ENCODE data around the gene CD163L1. TPM values are rescaled to one million over a fixed set of nuclear protein-coding genes. Genes with fewer than 3 reads are reported as not detected.
A peak's percentile ranks its signal among the peaks of the same experiment; 100 is the strongest.

Gene CD163L1
- polyA plus RNA-seq, 3 donors = 1.0 to 1.2 (median 1.1) TPM

GRCh38 chr12:7459973-7460372, 16.0 kb upstream of the CD163L1 start:
- TF ChIP-seq CTCF (IDR thresholded peaks at IDR 0.05) = no peak
- Mint-ChIP-seq H3K27ac (no peak overlapping the region), H3K4me3 (no peak overlapping the region), H3K4me1 (no peaks in the 10 kb centered on the region), H3K27me3 (ENCODE audit: low read depth in 3 of 3) (peaks cover 0 to 3% (median 2%) of the 10 kb centered on the region in 3 donors), H3K9me3 (peaks cover 0 to 11% (median 4%) of the 10 kb centered on the region in 7 donors), H3K36me3 (no peaks in the 10 kb centered on the region)
- Histone ChIP-seq H3K27ac (ENCODE audit: low read depth in 1 of 2, low read length in 2 of 2) (no peak overlapping the region), H3K4me3 (replicated peaks in 1 of 3; ENCODE audit: low read depth in 2 of 3, low read length in 3 of 3) (no peak overlapping the region), H3K79me2 (ENCODE audit: insufficient read depth, low read length) (no peaks in the 10 kb centered on the region), H3K36me3 (replicated peaks in 1 of 2; ENCODE audit: control insufficient read depth in 1 of 2, insufficient read depth in 2 of 2, low read length in 2 of 2) (no peaks in the 10 kb centered on the region), H3K9me3 (replicated peaks in 1 of 2; ENCODE audit: control insufficient read depth in 1 of 2, insufficient read depth in 1 of 2, low read length in 2 of 2) (no peaks in the 10 kb centered on the region), H3K4me2 (replicated peaks; ENCODE audit: extremely low read depth, low read length, poor library complexity, severe bottlenecking) (no peak overlapping the region), H4K20me1 (ENCODE audit: insufficient read depth, low read length) (no peaks in the 10 kb centered on the region), H3K9ac (ENCODE audit: insufficient read depth, low read length, poor library complexity, severe bottlenecking) (no peak overlapping the region), H2AFZ (ENCODE audit: insufficient read depth, low read depth, low read length, poor library complexity, severe bottlenecking) (no peak overlapping the region), H3K4me1 (ENCODE audit: control insufficient read depth in 1 of 2, insufficient read depth in 2 of 2, low read length in 2 of 2) (no peaks in the 10 kb centered on the region), H3K27me3 (ENCODE audit: control insufficient read depth in 2 of 2, insufficient read depth in 2 of 2, low read length in 2 of 2) (no peaks in the 10 kb centered on the region)
- no peak for DNase-seq
- intact Hi-C loops (cut with micrococcal nuclease) = loop anchor here (2.0 to 10.0 kb wide), 3 partner anchors 238 to 315 kb away; no protein-coding TSS in a partner anchor
- WGBS (ENCODE audit: insufficient coverage) = no CpG with 5 or more reads among the region's 3 CpGs

- Histone ChIP-seq H3K9ac (ENCODE audit: insufficient read depth, low read length, poor library complexity, severe bottlenecking) (no peak overlapping the region), H3K4me1 (ENCODE audit: control insufficient read depth in 1 of 2, insufficient read depth in 2 of 2, low read length in 2 of 2) (peaks cover 3 to 6% of the 10 kb centered on the region in 2 donors), H3K4me2 (replicated peaks; ENCODE audit: extremely low read depth, low read length, poor library complexity, severe bottlenecking) (no peak overlapping the region), H2AFZ (ENCODE audit: insufficient read depth, low read depth, low read length, poor library complexity, severe bottlenecking) (no peak overlapping the region), H4K20me1 (ENCODE audit: insufficient read depth, low read length) (no peaks in the 10 kb centered on the region), H3K79me2 (ENCODE audit: insufficient read depth, low read length) (no peaks in the 10 kb centered on the region), H3K9me3 (replicated peaks in 1 of 2; ENCODE audit: control insufficient read depth in 1 of 2, insufficient read depth in 1 of 2, low read length in 2 of 2) (peaks cover 0 to 7% of the 10 kb centered on the region in 2 donors), H3K36me3 (replicated peaks in 1 of 2; ENCODE audit: control insufficient read depth in 1 of 2, insufficient read depth in 2 of 2, low read length in 2 of 2) (no peaks in the 10 kb centered on the region), H3K4me3 (replicated peaks in 1 of 3; ENCODE audit: low read depth in 2 of 3, low read length in 3 of 3) (no peak overlapping the region), H3K27me3 (ENCODE audit: control insufficient read depth in 2 of 2, insufficient read depth in 2 of 2, low read length in 2 of 2) (no peaks in the 10 kb centered on the region), H3K27ac (ENCODE audit: low read depth in 1 of 2, low read length in 2 of 2) (no peak overlapping the region)
- peaks cover 0 to 5% (median 0%) of the 10 kb centered on the region in 3 donors for H3K27me3 Mint-ChIP-seq (ENCODE audit: low read depth in 3 of 3)
- intact Hi-C loops (cut with micrococcal nuclease) = loop anchor here in 1 of 2 donors (10.0 kb wide), 1 partner anchor 307 kb away; no protein-coding TSS in a partner anchor
- H3K4me3 Mint-ChIP-seq = no peak overlapping the region
- peaks cover 0 to 2% (median 0%) of the 10 kb centered on the region in 7 donors for H3K9me3 Mint-ChIP-seq
- no peak for TF ChIP-seq CTCF (IDR thresholded peaks at IDR 0.05)
- DNase-seq = peak in 1 of 3 donors; percentile 12
- H3K27ac Mint-ChIP-seq = no peak overlapping the region
- no CpG with 5 or more reads among the region's 3 CpGs for WGBS (ENCODE audit: insufficient coverage)
- peaks cover 4% of the 10 kb centered on the region for H3K4me1 Mint-ChIP-seq
- no peaks in the 10 kb centered on the region for H3K36me3 Mint-ChIP-seq
These were observed 7.8 kb upstream of the CD163L1 start for GRCh38 chr12:7451756-7452155.

Data from CD14-positive monocyte (primary cell).